LHCN-M2 (cell line): ENCODE results near the gene VMO1. TPM values are rescaled to one million over a fixed set of nuclear protein-coding genes. Genes with fewer than 3 reads are reported as not detected.
A peak's percentile ranks its signal among the peaks of the same experiment; 100 is the strongest.

Source experiments
- DNase-seq: peaks from one replicate; pipeline ENCODE4 v3.0.0-alpha.2; 2012; ENCODE audit warnings: low read depth
- total RNA-seq: library from RNA; depleted of rRNA; stranded (reverse); fragments of >200 nt; gene quantifications from 2 replicates; pipeline ENCODE4 v1.2.3, GENCODE V29; 2014

The VMO1 gene
- total RNA-seq, 1 experiment from 2014 or later, result 0.17 TPM

DNA sequence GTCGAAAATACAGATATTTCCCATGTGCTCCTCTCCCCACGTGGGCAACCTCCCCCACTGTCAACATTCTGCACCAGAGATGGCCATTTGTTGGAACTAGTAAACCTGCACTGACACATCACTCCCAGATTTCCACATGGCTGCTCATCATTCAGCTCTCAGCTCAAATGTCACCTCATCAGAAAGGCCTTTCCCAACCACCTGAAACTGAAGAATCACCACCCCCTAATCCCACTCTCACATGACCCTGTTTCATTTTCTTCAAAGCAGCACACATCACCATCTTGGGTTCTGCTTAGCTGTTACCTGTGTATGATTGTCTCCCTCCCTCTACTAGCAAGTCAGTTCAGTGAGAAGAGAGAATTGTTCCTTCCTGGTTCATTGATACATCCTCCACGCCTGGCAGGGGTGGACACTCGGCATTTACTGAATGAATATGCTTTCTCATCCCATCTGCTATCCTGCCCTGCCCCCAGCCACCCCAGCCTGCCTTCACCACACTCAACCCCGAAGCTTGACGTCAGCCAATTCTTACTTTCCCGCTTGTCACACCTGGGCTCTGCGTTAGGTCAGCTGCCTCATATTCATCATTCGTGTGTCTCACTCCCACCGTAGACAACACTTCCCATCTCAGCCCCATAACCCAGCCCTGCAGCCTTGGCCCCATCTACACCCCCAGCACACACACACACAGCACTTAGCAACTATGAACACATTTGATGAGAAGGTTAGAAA, 14.5 kb upstream of the VMO1 start:
- no peak for DNase-seq

DNA sequence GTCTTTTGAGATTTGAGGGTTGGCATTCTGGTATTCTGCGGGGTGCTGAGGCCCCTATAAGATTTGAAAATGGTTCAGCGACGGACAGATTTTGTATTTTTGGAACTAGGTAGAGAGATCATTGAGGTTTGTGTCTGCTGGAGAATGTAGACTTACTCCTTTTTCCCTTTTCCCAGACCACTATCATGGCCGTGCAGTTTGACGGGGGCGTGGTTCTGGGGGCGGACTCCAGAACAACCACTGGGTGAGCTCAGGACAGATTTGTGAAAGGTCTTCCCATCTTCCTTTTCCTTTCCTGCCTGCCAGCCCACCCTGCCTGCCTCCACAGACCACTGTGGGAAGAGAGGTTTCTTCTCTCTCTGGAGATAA, 10.4 kb upstream of the VMO1 start:
- DNase-seq, result peak; percentile 29

- DNase-seq, result no peak
These were observed 9.0 kb upstream of the VMO1 start for GRCh38 chr17:4795168-4795567.

DNA sequence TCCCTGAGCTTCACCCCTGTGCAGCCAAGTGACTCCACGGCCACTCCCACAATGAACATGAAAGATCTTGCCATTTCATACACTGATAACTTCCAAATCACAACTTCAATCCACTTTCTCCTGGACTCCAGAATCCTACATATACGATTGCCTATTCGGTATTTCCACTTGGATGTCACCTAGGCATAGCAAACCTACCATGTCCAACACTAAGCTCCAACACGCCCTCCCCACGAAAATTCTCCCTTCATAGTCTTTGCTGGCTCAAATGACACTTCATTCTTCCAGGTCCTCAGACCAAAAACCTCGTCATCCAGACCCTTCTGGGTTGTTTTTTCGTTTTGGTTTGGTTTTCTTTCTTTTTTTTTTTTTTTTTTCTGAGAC, 4.5 kb upstream of the VMO1 start:
- no peak for DNase-seq

DNA sequence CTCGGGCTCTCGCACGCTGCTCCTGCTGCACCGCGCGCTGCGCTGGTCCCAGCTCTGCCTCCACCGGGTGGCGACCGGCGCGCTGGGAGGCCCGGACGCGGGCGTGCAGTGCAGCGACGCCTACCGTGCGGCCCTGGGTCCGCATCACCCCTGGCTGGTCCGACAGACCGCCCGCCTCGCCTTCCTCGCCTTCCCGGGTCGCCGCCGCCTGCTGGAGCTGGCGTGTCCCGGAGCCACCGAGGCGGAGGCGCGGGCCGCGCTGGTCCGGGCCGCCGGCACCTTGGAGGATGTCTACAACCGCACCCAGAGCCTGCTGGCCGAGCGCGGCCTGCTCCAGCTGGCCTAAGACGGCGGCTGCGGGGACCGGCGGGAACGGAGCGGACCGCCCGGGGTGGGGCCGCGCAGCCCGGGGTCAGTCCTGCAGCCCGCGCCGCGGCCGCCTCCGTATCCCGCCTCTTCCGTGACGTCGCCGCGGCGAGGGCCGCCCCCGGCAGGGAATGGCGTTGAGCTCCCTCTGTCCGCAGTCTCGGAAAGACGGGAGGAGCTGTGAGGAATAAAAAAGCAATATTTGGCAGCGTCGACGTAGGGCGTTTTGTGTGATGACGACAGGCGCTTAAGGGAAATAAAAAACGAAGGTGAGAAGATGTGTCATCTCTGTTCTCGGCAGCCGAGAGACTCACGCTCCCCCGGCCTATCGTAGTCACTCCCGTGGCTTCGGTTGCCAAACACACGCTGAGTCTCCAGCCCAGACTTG, 4.0 kb upstream of the VMO1 start:
- DNase-seq, result peak; percentile 92

- no peak for DNase-seq
These were observed 3.5 kb upstream of the VMO1 start for GRCh38 chr17:4789701-4789950.

- DNase-seq, result no peak
These were observed 2.9 kb upstream of the VMO1 start, which contains the start of gene GLTPD2 for GRCh38 chr17:4788807-4789700. TSS of gene GLTPD2 (plus strand) at chr17:4788964. CDS start at chr17:4789012, 48 bp downstream.

GRCh38 chr17:4788159-4788806, 2.1 kb upstream of the VMO1 start:
- no peak for DNase-seq

DNA sequence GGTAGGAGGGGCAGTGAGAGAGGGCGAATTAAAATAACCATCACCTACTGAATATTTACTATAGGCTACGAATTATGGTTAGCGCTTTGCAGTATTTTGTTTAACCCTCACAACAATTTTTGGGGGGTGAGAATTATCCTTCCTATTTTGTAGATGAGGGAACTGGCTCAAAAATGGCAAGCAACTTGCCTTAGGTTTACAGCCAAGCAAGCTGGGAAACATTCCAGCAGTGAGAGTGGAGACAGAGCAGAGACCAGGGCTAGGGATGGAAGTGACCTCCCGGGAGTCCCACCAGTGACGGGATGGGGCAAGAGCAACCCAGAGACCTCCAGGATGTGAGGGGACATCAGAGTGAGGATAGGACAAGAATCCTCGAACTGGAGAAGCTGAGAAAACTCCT, 352 bp upstream of the VMO1 start:
- DNase-seq, result no peak

- no peak for DNase-seq
These were observed 656 bp downstream of the VMO1 start for GRCh38 chr17:4785311-4786105.

DNA sequence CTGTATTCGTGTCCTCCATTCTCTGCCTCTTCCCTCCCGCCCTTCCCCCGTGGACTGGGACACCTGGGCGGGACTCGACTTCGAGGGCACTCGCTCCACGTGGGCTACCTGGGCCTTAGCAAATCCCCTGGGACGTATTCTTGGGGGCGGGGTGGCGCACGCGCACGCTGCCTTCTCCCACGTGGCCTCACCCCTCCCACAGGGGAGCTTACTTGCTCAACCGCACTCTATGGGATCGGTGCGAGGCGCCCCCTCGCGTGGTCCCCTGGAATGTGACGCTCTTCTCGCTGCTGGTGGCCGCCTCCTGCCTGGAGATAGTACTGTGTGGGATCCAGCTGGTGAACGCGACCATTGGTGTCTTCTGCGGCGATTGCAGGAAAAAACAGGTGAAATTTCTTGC, 3.5 kb downstream of the VMO1 start:
- no peak for DNase-seq

DNA sequence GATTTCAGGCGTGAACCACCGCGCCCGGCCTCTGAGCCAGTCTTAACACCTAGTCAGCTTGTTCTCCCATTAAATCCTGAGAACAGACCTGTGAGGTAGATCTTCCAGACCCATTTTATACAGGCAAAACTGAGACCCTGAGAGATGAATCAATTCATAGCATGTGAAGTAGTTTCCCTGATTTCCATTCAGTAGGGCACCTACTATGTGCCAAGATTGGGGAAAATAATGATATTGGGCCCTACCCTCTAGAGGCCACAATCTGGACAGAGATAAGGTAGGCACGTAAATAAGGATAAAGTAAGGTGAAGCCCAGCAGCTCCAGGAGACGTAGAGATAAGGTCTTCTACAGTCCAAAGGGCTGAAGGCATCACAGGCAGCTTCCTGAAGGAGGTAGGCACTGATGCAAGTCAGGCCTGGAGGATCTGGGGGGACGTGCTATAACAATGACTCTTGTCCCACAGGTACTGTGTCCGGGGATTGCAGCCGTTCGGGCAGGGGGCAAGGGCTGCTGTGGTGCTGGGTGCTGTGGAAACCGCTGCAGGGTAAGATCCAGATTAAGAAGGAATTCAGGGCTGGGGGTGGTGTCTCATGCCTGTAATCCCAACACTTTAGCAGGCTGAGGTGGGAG, 5.7 kb downstream of the VMO1 start:
- no peak for DNase-seq

DNA sequence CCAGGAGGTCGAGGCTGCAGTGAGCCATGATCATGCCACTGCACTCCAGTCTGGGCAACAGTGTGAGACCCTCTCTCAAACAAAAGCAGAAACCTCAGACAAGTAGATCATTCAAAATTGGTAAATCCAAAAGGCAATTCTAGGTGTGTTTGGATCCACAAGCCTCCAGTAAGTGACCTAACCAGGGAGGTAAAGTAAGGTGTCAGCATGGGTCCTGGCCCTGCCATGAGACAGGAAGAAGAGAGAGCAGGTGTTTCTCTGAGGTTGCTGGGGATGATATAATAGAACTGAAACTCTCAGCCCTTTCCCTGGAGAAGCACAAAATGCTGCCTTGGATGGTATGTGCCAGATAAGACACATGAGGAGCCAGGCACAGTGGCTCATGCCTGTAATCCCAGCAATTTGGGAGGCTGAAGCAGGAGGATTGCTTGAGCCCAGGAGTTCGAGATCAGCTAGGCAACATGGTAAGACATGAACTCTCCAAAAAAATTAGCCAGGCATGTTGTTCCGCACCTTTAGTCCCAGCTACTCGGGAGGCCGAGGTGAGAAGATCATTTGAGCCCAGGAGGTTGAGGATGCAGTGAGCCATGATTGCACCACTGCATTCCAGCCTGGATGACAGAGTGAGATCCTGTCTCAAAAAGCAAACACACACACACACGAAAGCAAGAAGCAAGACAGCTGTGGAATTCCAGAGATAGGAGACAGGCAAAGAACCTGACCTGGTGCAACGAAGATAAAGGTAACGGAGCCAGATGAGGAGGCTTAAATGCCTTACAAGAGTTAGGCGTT, 8.0 kb downstream of the VMO1 start:
- no peak for DNase-seq

- DNase-seq, result no peak
These were observed 13.9 kb downstream of the VMO1 start for GRCh38 chr17:4772235-4772613.

DNA sequence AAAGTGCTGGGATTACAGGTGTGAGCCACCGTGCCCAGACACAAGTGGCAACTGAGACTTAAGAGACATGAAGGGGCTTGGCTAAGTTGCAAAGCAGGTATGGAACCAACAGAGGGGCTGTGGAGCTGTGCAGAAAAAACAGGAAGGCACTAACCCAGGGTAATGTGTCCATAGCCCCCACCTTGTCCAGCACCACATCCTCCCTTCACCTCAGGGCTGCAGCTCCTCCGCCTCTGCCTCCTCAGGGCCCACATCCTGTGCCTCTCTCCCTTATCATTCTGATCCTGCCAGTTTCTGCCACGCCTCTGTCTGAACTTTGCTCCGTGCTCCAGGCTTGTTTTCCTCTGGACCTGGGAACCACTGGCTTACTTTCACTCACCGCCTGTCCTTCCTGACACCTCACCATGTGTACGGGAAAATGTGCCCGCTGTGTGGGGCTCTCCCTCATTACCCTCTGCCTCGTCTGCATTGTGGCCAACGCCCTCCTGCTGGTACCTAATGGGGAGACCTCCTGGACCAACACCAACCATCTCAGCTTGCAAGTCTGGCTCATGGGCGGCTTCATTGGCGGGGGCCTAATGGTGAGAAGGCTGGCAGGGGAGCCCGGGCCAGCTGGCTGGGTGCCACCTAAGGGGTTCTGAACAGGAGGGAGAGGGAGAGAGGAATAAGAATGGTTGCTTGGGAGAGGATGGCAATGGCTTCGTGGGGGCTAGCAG, 14.5 kb downstream of the VMO1 start, which contains the start of gene TM4SF5:
TSS of gene TM4SF5 (plus strand) at position 368 of the 716 bp plus-strand sequence. CDS start at position 405, 37 bp downstream.
- no peak for DNase-seq

DNA sequence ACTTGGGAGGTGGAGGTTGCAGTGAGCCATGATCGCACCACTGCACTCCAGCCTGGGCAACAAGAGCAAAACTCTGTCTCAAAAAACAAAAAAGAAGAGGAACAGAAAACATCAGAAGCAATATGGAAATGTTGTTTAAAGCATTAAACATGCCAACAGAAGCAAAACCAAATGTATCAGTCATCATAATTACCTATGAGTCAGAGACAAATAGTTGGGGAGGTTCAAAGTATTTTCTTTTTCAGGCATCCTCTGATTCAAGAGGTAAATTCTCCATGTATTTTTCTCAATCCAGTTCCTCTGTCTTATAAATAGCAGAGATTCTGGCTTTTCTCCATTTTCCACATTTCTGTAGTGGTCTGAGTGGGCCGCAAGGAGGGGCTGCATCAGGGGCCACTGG, 16.5 kb downstream of the VMO1 start:
- DNase-seq, result no peak

DNA sequence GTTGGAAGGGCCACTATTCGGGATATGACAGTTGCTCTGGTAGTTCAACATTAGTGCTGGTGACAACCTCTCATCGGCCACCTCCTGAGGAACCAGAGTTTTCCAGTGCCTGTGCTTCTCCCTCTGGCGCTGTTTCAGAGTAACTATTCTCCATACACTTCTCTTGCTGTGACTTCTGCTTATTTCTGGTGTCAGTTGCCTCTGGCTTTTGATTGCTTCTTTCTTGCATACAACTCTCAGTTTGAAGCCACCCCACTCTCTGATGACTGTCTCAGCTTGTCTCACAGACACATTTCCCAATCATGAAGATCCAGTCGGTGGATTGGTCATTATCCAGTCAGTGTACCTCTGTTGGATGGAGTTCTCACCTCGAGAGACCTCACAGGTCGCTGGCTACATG, 17.9 kb downstream of the VMO1 start:
- DNase-seq, result no peak

DNA sequence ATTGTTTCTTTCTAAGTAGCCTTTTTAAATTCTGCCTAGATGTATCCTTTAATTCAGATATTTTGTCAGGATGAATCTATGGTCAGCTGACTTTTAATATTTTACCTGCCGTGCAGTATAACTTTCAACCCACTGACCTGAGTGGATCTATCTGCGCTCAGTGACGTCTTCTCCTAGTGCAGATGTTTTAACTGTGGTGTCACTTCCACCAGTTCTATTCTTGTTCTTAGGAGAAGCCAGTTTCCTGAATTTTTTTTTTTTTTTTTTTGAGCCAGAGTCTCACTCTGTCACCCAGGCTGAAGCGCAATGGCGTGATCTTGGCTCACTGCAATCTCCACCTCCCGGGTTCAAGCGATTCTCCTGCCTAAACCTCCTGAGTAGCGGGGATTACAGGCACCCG, 19.4 kb downstream of the VMO1 start:
- no peak for DNase-seq

- no peak for DNase-seq
These were observed 20.0 kb downstream of the VMO1 start for GRCh38 chr17:4766201-4766600.
